GM18519 (cell line): ENCODE results near the gene SMARCC2.
"Not testable (repeated sequence)": the region's sequence is repeated elsewhere in the genome, so short reads cannot be mapped to it uniquely, and the experiment has no call there.

Source experiments
- ATAC-seq: cut with Tn5 transposase; IDR thresholded peaks from one replicate; pipeline ENCODE4 v1.9.1; 2021; ENCODE audit warnings: mild to moderate bottlenecking, moderate library complexity; ENCODE audit not compliant: unreplicated experiment, low FRiP score

SMARCC2 gene

GRCh38 chr12:56126732-56127239 is 62.5 kb downstream of the SMARCC2 start:
- no peak for ATAC-seq

DNA sequence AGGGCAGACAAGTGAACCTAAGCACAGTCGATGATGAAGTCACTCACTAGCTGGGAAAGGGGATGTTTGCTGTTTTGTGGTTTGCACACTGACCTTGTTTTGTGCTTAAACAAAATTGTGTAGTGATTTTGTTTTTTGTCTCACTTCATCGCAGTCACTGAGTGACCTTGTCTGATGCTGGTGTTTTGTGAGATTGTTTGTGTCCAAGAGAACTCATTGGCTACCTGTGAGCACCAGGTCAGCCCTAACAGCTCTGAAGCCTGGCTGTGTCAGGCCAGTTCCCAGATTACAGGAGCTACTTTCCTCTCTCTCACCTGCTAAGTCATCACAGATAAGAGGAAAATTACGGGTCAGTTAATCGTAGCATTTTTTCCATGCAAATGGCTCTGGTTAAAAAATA is 65.2 kb downstream of the SMARCC2 start:
- no peak for ATAC-seq

DNA sequence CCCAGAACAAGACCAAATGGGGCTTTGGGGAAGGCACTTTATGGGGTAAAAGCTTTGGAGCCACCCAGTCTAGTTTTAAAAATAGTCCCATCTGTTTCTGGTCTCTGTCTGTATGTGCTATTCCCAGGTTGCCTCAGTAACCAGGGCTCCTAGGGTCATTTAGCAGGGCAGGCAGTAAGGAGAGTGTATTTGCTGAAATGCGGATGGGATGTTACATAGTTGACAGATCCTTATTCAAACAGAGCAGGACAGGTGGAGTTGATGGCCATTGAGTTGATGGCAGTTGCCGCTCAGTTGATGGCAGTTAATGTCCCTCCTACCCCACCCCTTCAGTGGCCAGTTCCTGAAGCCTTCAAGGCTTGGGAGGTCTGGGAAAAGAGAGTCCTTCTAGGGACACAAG is 66.6 kb downstream of the SMARCC2 start:
- no peak for ATAC-seq

DNA sequence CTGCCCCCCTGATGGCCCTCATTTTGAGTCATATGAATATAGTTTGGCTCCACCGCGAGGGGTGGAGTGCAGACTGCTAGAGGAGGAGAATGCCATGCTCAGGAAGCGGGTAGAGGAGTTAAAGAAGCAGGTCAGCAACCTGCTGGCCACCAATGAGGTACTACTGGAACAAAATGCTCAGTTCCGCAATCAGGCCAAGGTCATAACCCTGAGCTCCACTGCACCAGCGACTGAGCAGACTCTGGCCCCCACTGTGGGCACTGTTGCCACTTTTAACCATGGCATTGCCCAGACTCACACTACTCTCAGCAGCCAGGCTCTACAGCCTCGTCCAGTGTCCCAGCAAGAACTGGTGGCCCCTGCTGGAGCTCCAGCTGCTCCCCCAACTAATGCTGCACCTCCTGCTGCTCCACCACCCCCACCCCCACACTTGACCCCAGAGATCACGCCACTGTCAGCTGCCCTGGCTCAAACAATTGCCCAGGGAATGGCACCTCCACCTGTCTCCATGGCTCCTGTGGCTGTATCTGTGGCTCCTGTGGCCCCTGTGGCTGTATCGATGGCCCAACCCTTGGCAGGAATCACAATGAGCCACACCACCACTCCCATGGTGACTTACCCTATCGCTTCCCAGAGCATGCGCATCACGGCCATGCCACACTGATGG is 67.9 kb downstream of the SMARCC2 start:
- no peak for ATAC-seq

DNA sequence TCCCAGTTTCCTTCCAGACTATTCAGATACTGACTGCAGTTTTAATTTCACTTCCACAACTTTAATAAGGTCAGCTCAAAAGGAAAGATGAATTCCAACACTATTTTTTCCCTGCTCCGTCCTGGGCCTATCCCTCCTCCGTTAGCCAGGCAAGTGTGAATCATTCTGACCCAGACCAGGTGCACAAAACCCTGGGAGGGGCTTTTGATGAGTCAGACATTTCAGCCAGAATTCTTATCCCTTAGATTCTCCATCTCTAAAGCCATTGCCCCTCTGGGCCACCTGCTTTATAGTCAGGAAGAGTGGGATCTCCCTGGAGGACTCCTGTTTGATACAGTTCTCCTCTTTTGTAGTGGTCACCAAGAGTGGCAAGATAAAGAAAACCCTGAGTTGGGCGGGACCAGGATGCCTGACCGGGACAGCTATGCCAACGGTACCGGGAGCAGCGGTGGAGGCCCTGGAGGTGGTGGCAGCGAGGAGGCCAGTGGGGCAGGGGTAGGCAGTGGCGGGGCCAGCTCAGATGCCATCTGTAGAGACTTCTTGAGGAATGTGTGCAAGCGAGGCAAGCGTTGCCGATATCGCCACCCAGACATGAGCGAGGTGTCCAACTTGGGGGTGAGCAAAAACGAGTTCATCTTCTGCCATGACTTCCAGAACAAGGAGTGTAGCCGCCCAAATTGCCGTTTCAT is 69.0 kb downstream of the SMARCC2 start:
- ATAC-seq = no peak

- no peak for ATAC-seq
These were observed 69.9 kb downstream of the SMARCC2 start for GRCh38 chr12:56119361-56119796.

GRCh38 chr12:56118688-56119357 is 70.5 kb downstream of the SMARCC2 start:
- ATAC-seq = no peak

DNA sequence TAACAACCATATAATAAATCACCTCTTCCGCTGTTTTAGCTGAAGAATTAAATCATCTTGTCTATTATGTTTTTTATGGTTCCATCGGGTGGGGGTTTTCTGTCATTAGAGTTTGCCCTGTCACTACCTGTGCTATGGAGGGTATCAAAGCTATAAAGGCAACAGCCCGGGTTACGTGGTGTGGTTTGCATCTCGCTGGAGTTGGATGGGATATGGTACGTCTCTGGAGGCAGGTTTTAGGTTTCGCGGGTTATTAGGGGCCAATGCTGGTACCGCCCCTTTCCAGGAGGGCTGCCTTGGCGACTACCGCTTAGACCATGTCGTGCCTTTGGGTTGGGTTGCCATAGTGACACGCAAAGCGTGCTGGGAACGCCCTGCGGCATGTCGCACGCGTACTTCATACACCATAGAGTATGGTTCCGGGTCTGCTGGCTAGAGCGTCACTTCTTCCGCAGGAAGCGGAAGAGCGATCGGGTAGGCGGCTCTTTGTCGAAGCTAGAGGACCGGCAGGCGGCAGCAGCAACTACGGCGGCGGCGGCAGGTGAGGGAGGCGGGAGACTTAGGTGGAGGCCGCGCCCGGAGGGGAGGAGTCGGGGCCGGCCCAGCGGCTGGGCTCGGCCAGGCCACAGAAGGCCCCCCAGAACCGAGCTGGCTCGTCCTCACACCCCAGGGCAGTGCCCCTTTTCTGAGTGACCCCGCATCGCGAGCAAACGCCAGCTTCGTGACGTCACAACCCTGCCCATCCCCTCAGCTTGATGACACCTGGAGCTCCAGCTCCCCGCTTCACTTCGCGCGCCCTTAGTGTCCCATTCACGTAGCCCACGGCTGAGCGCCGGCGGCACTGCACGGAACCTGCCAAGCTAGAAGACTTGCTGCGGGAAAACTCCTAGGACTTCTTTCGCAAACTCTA is 71.2 kb downstream of the SMARCC2 start, which contains the start of gene ZC3H10:
Gene ZC3H10, plus strand, starts transcription at position 489 of the 910 bp plus-strand sequence. CDS start 2,297 bp downstream, outside the sequence.
- peak; percentile 81 for ATAC-seq

DNA sequence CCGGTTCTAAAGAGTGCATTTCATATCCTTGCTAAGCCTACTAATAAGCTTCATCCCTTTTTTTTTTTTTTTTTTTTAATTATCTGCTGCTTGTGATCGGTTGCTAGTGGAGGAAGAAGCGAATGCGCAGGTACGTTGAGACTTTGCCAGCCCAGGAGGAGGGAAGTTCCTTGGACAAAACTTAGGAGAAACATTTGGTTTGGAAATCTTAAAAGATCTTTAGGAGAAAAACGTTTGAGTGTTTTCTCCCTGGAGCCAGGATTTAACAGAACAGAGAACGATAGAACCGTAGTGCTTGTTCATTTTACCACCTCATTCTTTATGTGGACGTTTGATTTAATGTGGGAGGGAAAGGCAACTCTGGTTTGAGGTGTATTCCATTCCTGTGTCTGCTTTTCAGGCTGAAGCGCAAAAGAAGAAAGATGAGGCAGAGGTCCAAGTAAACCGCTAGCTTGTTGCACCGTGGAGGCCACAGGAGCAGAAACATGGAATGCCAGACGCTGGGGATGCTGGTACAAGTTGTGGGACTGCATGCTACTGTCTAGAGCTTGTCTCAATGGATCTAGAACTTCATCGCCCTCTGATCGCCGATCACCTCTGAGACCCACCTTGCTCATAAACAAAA is 72.1 kb downstream of the SMARCC2 start:
- not testable (repeated sequence) for ATAC-seq

DNA sequence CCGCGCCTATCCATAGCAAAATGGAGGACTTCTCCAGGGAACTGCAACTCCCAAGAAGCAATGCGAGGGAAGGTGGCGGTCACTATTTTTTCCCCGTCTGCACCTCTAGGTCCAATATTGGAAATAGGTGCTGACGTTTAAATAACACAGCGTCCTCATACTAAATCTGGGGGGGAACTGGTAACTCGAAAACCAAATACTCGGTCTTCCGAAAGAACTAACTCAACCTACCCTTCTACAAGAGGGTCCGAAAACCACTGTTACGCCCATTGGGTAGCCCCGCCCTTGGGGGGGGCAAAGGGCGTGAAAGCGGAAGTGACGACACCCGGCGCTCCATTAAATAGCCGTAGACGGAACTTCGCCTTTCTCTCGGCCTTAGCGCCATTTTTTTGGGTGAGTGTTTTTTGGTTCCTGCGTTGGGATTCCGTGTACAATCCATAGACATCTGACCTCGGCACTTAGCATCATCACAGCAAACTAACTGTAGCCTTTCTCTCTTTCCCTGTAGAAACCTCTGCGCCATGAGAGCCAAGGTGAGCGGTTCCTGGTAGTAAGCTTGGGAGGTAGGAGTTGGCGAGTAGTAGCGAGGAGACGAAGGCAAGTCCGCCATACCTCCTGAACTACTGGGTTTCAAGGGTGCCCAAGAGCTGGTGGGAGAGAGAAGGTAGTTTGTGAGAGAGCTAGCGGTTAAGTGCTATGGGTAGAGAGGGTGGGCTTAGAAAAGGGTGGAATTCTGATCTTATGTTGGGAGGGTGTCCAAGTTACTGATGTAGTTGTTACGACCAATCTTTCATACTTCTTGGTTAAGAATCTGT is 72.8 kb downstream of the SMARCC2 start, which contains the start of gene RPL41:
Gene RPL41, plus strand, starts transcription at position 367 of the 815 bp plus-strand sequence.
- ATAC-seq = no peak

- no peak for ATAC-seq
These were observed 74.0 kb downstream of the SMARCC2 start for GRCh38 chr12:56115329-56115728.

DNA sequence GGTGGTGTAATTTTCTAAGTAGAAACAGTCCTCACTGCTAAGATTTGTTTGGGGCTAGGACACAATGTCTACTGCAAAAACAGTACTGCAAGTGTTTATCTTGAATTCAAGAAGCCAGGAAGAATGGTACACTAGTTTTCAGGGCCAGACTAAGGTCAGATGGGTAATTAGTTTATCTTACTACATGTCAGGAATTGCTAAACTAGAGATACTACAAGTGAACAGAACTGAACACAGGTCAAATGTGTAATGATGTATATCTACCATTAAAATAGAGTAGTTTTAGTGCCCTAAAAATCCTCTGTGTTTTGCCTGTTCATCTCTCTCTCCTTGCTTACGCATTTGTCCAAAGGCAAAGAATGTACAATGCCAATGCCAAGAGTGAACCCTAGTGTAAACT is 75.2 kb downstream of the SMARCC2 start:
- no peak for ATAC-seq
